Right atrium auricular region (tissue), 2 donors: ENCODE measurements around the gene B4GALT2. TPM values are rescaled to one million over a fixed set of nuclear protein-coding genes. Genes with fewer than 3 reads are reported as not detected.

ENCODE experiments used
- DNase-seq: peaks from one replicate; pipeline ENCODE4 v3.0.0-alpha.2; 2019; ENCODE audit warnings: low spot score
- H3K27ac ChIP-seq, 2 donors: fragments of 200-600 bp; sonication (generic); 1 replicate in 1 of 2; 2 replicates in 1 of 2; pipeline ENCODE4 v1.5.1; 2016 to 2019
- H3K27me3 ChIP-seq, 2 donors: fragments of 200-600 bp; sonication (generic); one replicate each; pipeline versions ENCODE4 v1.5.1 to v1.6.0; 2017 to 2019
- H3K36me3 ChIP-seq: fragments of 200-600 bp; sonication (generic); one replicate; pipeline ENCODE4 v1.5.1; 2016
- H3K4me1 ChIP-seq, 2 donors: fragments of 200-600 bp; sonication (generic); one replicate each; pipeline versions ENCODE4 v1.5.1 to v1.6.0; 2017 to 2019
- H3K4me3 ChIP-seq, 2 donors: fragments of 200-600 bp; sonication (generic); 1 replicate in 1 of 2; 2 replicates in 1 of 2; pipeline ENCODE4 v1.5.1; 2017 to 2019; ENCODE audit warnings: mild to moderate bottlenecking in 1 of 2, moderate library complexity in 1 of 2
- H3K9me3 ChIP-seq, 2 donors: fragments of 200-600 bp; sonication (generic); one replicate each; pipeline ENCODE4 v1.5.1; 2019
- CTCF ChIP-seq, 2 donors: fragments of 200-600 bp; sonication (generic); IDR thresholded peaks; one replicate each; pipeline ENCODE4 v1.5.1; 2019; ENCODE audit warnings: antibody characterized with exemption in 2 of 2
- total RNA-seq, 2 donors: library from RNA; depleted of rRNA; stranded (reverse); fragments of >200 nt; gene quantifications; one replicate each; pipeline ENCODE4 v1.1.0, GENCODE V29; 2016

The B4GALT2 gene
- total RNA-seq, 2 donors from 2014 or later: 33.0 to 48.5 TPM

- no peaks in the 10 kb centered on the region for H3K27me3 ChIP-seq
- no peak overlapping the region for H3K4me3 ChIP-seq
- TF ChIP-seq CTCF (IDR thresholded peaks at IDR 0.05): no peak
- no peak overlapping the region for H3K27ac ChIP-seq
- no peaks in the 10 kb centered on the region for H3K36me3 ChIP-seq
- H3K9me3 ChIP-seq: no peaks in the 10 kb centered on the region
- peaks cover 0 to 5% of the 10 kb centered on the region in 2 donors for H3K4me1 ChIP-seq
- DNase-seq: no peak
Observed at GRCh38 chr1:44021581-44022321, 42.7 kb downstream of the B4GALT2 start.

GRCh38 chr1:44024031-44024902, 45.3 kb downstream of the B4GALT2 start:
- no peak for TF ChIP-seq CTCF (IDR thresholded peaks at IDR 0.05)
- H3K4me1 ChIP-seq: peaks cover 0 to 11% of the 10 kb centered on the region in 2 donors
- no peak overlapping the region for H3K27ac ChIP-seq
- no peaks in the 10 kb centered on the region for H3K36me3 ChIP-seq
- H3K27me3 ChIP-seq: no peaks in the 10 kb centered on the region
- DNase-seq: no peak
- no peaks in the 10 kb centered on the region for H3K9me3 ChIP-seq
- no peak overlapping the region for H3K4me3 ChIP-seq

- no peaks in the 10 kb centered on the region for H3K27me3 ChIP-seq
- no peak overlapping the region for H3K4me3 ChIP-seq
- H3K27ac ChIP-seq: no peak overlapping the region
- TF ChIP-seq CTCF (IDR thresholded peaks at IDR 0.05): no peak
- no peaks in the 10 kb centered on the region for H3K36me3 ChIP-seq
- no peaks in the 10 kb centered on the region for H3K9me3 ChIP-seq
- no peak for DNase-seq
- H3K4me1 ChIP-seq: peaks cover 0 to 15% of the 10 kb centered on the region in 2 donors
Observed at GRCh38 chr1:44024903-44025525, 46.0 kb downstream of the B4GALT2 start.

GRCh38 chr1:44025816-44026215, 46.8 kb downstream of the B4GALT2 start:
- Histone ChIP-seq H3K27ac (no peak overlapping the region), H3K4me1 (peaks cover 0 to 19% of the 10 kb centered on the region in 2 donors), H3K27me3 (no peaks in the 10 kb centered on the region), H3K4me3 (no peak overlapping the region), H3K36me3 (no peaks in the 10 kb centered on the region), H3K9me3 (no peaks in the 10 kb centered on the region)
- no peak for TF ChIP-seq CTCF (IDR thresholded peaks at IDR 0.05)
- DNase-seq: no peak

GRCh38 chr1:44027320-44027719, 48.3 kb downstream of the B4GALT2 start:
- no peak for TF ChIP-seq CTCF (IDR thresholded peaks at IDR 0.05)
- DNase-seq: no peak
- H3K36me3 ChIP-seq: no peaks in the 10 kb centered on the region

More at GRCh38 chr1:44027320-44027719, 48.3 kb downstream of the B4GALT2 start:
- no peak overlapping the region for H3K4me3 ChIP-seq
- no peaks in the 10 kb centered on the region for H3K9me3 ChIP-seq
- H3K27me3 ChIP-seq: no peaks in the 10 kb centered on the region
- H3K27ac ChIP-seq: no peak overlapping the region
- peaks cover 0 to 23% of the 10 kb centered on the region in 2 donors for H3K4me1 ChIP-seq
